ENCODE measurements around the gene S100A4.
"Not testable (repeated sequence)": the region's sequence is repeated elsewhere in the genome, so short reads cannot be mapped to it uniquely, and the experiment has no call there.

The S100A4 gene
- total RNA-seq: 201 to 270 reads per million in 2 donors

DNA sequence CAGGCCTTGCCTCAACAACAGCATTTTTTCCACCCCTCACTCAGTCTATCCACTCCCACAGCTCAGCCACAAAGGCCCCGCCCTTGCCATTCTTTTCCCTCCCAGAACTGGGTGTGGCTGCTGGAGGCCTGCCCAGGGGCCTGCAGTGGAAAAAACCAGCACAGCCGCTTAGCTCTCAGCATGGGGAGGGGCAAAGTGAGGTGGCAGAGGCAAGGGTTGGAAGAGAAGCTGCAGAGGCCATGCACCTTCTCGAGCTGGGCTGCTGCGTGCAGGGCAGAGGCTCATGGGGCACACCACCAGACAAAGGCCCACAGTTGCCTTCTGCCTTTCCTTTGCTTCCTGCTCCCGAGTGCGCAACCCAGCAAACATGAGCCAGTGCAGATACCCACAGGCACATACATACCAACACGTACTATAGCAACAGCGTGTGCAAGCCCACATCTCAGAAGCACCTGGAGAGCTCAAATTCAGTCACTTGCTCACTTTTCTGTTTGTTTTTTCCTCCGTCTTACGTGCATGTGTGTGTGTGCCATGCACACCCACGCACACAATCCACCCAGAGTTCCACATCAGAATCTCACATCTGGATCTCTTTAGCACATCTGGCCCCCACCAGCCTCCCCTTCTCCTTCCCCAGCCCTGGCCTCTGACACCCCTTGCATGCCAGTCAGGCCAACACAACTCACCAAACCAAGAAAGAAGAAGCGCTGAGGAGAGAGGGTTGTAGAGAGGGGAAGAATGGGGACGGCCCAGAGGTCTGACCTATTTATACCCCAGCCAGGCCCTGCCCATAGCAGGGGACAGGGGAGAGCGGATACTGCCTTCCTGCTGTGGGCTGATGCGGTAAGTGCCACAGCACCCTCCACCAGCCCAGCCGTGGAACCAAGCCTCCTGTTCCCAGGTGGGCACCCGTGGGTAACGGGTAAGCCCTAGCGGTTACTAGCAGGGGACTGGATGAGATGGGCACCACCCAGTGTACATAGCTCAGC is at the start of gene S100A4:
S100A4 (minus strand) TSS at position 740 of the 989 bp plus-strand sequence. CDS start 1,012 bp downstream, outside the sequence.
- DNase-seq: peak; percentile 65

DNA sequence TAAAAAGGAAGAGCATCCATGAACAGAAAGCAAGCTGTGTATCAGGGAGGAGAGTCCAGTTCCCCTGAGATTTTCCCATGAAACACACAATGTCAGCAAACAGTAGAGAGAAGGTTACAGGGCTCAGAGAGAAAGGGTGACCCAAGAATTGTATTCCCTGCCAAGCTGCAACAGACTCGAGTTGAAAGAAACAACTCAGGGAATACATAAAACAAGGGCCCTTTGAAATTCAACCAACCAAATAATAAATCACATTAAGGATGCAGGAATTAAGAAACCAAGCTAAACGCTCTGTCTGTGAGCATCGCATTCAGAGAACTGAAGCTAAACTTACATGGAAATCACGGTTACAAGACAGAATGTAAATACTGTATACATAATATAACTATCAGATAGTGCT is 47.1 kb upstream of the S100A4 start:
- no peak for DNase-seq

DNA sequence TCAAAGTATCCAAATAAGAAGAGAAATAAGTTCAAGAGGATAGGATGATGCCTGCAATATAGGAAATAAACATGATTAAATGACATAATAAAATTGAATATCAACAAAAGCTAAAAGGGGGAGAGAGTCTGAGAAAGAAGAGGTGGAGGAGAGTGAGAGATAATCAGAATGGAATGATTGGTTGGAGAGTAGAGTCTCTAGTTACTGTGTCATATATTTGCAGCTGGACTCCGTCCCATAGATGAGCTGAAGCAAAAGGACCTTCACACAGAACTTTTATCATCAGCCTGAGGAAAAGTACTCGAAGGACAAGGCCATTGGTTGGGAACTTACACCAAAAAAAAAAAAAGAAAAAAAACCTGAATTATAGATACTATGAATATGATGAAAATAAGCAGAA is 42.9 kb upstream of the S100A4 start:
- DNase-seq: no peak

DNA sequence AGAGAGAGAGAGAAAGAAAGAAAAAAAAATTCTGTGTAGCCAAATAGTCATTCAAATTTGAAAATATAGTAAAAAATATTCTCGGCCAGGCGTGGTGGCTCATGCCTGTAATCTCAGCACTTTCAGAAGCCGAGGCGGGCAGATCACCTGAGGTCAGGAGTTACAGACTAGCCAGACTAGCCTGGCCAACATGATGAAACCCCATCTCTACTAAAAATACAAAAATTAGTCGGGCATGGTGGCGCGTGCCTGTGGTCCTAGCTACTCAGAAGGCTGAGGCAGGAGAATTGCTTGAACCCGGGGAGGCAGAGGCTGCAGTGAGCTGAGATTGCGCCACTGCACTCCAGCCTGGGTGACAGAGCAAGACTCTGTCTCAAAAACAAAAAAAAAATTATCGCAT is 42.4 kb upstream of the S100A4 start:
- DNase-seq: not testable (repeated sequence)

DNA sequence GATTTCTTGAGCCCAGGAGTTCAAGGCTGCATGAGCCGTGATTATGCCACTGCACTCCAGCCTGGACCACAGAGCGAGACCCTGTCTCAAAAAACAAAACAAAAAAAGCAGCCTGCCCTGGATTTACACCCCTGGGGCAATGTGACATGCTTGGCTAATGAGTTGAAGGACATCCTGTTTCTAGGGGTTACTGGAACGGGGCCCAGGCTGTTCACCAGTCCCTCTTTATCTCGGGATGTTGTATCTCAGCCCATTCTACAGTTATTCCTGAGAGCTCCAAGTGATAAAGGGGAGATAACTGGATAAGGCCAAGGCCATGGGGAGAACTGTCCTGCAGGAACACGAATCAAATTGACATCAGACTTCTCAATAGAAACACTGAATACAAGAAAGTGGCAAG is 41.7 kb upstream of the S100A4 start:
- no peak for DNase-seq

DNA sequence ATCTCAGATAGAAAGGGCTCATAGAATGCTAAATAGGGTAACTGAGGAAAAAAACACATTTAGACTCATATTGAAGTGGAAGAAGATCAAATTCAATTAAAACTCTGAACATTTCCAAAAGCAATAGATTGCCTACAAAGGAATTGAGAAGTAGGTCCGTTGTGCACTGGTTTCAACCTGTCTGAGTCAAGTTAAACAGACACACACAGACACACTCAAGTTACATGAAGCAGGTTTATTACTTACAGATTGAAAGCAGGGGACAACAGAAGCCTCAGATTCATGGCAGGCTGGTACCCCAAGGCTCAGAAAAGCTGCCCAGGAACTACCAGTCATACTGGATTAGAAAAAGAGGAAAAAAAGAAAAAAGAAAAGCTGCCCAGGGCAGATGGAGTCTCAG is 40.7 kb upstream of the S100A4 start:
- DNase-seq: no peak

DNA sequence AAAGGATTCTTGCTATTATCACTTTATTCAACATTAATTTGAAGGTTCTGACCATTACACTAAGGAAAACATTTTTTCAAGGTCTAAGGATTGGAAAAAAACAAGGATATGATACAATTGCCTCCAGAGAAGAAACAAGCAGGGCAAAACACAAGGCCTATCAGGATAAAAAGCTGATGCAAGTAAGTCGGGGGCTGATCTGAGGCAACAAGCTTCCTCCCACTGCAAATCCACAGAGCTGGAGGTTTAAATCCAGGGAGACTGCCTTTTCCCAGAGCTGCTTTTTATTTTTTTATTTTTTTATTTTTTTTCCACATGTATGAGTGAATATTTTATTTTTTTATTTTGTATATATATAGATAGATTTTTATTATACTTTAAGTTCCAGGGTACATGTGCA is 39.4 kb upstream of the S100A4 start:
- DNase-seq: no peak

DNA sequence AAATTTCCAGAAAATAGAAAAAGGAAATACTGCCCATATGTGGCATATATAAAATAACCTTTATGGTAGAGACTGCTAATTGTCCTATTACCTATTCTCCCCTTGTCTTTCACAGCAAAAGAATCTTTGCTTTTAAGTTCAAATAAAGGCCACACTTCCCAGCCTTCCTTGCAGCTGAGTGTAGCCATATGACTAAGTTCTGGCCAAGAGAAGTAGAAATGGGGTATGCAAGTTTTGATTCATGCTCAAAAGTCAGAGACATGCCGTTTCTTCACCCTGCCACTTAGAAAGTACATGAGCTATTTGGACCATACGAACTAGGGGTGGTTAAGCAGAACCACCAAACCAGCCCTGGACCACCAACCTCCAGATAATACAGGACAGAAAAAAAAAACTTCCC is 38.4 kb upstream of the S100A4 start:
- DNase-seq: no peak

DNA sequence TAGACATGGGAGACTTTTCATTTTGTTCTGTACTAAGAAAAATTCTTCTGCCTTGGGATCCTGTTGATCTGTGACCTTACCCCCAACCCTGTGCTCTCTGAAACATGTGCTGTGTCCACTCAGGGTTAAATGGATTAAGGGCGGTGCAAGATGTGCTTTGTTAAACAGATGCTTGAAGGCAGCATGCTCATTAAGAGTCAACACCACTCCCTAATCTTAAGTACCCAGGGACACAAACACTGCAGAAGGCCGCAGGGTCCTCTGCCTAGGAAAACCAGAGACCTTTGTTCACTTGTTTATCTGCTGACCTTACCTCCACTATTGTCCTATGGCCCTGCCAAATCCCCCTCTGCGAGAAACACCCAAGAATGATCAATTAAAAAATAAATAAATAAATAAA is 37.9 kb upstream of the S100A4 start:
- DNase-seq: not testable (repeated sequence)

DNA sequence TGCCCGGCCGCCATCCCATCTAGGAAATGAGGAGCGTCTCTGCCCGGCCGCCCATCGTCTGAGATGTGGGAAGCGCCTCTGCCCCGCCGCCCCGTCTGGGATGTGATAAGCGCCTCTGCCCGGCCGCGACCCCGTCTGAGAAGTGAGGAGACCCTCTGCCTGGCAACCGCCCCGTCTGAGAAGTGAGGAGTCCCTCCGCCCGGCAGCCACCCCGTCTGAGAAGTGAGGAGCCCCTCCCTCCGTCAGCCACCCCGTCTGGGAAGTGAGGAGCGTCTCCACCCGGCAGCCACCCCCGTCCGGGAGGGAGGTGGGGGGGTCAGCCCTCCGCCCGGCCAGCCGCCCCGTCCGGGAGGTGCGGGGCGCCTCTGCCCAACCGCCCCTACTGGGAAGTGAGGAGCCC is 37.2 kb upstream of the S100A4 start:
- not testable (repeated sequence) for DNase-seq

DNA sequence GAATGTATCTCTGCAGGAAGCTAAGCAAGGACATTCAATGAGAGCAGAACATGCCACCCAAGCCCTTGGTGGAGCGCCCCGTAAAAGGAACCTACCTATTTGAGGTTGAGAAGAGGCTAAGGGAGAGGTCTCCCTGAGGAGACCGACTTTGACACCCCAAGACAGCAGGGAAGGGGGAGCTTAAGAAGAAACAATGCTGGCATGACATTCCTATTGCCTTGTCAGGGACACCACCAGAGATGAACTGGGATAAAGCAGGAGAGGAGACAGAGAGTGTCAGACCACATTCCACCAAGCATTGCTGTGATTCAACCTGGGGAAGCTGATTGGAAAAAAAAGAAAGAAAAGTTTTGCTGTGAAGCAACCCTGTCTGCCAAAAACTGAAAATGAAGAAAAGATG is 33.3 kb upstream of the S100A4 start:
- no peak for DNase-seq

DNA sequence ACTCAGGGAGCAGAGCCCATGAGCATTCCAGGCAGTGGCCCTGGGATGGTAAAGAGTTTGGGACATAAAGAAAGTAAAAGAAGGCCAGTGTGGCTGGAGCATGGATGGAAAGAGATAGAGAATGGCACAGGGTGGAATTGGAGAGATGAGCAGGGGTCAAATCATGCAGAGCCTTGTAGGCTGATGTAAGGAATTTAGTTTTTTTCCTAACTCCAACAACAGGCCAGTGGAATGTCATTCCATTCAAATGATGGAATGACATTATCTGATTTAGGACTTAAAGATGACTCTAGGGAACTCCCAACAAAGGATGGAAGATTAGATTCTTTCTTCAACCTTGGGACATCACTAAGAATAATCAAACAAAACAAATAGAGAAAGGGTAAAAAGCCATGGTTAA is 32.9 kb upstream of the S100A4 start:
- no peak for DNase-seq

DNA sequence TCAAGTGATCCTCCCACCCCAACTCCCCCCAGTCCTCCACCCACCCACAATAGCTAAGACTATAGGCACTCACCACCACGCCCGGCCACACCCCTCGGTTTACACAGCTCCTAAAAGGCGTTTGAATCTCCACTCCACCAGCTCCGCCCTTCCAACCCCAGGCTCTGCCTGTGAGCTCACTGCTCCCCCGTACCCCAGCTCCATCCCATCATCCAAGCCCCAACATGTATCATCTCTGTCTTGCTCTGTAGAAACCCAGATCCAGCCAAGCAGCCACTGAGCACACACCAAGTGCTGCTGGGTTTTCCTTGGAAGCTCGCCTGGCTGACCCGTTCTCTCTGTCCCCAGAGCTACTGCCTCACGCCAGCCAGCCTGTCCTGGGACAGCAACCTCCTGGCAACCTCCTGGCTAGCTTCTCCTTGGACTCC is 32.0 kb upstream of the S100A4 start:
- DNase-seq: no peak

DNA sequence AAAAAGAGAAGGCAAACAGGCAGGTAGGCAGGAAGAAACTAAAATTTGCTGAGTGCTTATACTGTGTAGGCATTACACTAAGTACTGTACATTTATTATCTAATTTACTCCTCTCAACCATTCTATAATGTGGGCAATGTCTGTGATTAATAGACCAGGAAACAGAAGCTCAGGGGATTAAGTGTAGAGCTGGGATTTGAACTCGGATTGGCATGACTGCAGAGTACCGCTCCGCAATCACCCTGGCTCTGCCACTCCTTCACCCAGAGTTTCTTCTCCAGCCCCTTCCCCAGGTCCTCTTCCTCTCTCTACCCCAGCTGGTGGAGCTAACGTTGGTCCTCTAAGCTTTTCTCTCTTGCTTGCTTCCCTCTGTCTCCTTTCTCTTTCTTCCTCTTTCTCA is 31.5 kb upstream of the S100A4 start:
- DNase-seq: no peak

DNA sequence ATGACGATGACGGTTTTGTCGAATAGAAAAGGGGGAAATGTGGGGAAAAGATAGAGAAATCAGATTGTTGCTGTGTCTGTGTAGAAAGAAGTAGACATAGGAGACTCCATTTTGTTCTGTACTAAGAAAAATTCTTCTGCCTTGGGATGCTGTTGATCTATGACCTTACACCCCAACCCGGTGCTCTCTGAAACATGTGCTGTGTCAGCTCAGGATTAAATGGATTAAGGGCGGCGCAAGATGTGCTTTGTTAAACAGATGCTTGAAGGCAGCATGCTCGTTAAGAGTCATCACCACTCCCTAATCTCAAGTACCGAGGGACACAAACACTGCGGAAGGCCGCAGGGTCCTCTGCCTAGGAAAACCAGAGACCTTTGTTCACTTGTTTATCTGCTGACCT is 29.9 kb upstream of the S100A4 start:
- not testable (repeated sequence) for DNase-seq

DNA sequence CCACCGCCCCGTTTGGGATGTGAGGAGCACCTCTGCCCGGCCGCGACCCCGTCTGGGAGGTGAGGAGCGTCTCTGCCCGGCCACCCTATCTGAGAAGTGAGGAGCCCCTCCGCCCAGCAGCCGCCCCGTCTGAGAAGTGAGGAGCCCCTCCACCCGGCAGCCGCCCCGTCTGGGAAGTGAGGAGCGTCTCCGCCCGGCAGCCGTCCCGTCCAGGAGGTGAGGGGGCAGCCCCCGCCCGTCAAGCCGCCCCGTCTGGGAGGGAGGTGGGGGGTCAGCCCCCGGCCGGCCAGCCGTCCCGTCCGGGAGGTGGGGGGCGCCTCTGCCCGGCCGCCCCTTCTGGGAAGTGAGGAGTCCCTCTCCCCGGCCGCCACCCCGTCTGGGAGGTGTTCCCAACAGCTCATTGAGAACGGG is 29.5 kb upstream of the S100A4 start:
- DNase-seq: not testable (repeated sequence)

DNA sequence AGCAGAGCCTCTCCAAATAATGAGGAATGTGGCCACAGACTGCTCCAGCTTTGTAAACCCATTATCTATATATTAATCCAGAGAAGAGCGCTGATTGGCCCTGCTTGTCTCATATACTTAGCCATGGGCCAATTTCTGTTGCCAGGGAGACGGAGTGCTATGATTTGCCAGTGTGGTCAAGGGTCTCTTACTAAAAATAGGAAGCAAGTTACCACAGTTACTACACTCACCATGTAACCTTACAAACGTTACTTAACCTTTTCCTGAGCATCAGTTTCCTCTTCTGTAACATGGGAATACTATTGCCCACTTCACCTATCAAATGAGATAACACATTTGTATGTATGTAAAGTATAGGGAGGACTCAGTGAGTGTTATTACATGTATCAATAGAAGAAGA is 27.7 kb upstream of the S100A4 start:
- DNase-seq: no peak

DNA sequence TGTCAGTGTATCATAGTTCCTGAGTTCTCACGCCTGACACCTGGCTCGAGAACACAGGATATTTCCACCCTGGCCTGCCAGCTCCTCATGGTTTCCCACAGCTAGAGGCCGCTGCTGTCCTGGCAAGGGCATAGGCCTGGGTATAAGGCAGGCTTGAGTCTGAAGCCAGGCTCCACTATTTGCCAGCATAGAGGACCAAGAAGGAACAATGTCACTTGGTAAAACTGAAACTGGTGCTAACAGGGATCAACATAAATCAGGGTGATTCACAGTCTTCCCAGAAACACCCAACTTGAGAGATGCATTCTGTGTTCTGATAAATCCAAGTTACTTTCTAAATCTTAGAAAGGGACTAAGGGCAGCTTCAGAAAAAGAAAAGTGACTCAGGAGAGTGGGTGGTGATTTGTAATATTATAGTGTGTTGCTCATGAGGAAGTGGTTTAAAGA is 27.0 kb upstream of the S100A4 start:
- DNase-seq: no peak

DNA sequence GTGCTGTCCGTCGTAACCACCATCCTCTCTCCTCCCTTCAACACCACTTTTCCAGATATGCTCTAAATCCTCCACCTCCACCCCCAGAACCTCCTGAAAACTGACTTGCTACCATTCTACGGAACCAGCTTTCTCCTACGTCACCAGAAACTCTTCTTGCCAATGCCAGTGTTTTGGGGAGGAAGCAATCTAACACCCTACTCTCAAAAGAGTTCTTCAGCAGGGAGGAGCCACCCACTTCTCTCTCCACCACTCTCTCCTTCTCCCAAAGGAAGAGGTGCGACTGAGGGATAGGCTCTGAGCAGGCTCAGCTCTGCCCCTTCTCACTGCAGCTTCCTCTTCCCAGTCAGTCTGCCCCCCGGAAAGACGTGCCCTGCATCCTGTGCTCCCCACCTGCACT is 26.1 kb upstream of the S100A4 start:
- no peak for DNase-seq

DNA sequence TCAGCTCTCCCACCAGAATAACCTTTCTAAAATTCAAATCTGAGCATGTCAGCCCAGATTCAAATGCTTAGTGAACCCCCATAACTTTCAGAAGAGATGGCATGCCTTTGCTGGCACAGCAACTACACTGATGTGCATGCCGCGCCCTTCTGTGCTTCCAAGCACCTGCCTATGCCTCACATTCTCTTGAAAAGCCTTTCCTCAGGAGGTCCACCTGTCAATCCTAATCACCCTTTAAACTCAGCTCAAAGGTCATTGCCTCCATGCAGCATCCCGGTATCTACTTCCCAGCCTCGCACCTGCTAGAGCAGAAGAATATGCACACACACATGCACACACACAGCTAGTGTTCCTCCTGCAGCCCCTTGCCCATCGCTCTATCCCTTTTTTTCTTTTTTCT is 25.3 kb upstream of the S100A4 start:
- no peak for DNase-seq

DNA sequence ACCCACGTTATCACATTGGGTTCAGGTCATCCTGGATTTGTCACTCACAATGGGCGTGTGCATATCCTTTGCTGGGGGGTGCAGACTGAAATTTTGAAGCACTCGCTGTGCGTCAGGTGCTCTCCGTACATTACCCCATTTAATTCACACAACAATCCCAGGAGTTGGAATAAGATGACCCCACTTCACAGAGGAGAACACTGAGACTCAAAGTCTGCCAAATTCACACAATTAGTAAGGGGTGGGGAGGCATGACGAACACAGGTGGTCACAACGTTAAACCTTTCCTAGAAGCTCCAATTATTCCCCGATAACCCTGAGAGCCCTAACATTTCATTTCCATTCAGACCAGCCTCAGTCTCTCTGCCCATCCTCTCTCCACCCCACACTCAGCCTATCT is 23.9 kb upstream of the S100A4 start:
- DNase-seq: no peak

DNA sequence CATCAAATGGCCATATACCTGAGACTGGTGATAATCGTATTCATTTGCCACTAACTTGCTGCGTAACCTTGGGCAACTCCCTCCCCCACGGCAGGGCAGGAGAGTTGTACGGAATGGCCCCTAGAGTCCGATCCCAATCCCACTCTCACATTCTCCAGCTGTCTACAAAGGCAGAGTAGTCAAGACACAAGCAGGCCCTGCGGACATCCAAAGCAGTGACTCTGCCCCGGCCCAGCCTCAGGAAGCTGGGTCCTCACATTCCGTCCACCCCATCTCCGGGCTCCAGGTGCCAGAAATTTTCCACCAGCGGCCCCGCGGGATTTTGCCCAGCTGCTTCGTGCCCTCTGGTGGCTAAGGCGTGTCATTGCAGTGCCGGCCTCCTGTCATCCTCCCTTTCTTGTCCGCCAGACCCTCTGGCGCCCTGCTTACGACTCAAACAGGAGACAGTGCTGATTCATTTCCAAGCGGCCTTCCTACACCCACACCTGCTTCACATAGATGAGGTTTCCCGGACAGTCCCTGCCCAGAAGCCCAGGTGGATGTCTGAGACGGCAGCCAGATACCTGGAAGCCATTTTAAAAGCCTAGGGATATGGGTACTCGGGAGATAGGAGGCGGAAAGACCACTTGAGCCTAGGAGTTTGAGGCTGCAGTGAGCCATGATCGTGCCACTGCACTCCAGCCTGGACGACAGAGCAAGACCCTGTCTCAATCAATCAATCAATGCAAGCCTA is 22.9 kb upstream of the S100A4 start:
- DNase-seq: peak; percentile 77

DNA sequence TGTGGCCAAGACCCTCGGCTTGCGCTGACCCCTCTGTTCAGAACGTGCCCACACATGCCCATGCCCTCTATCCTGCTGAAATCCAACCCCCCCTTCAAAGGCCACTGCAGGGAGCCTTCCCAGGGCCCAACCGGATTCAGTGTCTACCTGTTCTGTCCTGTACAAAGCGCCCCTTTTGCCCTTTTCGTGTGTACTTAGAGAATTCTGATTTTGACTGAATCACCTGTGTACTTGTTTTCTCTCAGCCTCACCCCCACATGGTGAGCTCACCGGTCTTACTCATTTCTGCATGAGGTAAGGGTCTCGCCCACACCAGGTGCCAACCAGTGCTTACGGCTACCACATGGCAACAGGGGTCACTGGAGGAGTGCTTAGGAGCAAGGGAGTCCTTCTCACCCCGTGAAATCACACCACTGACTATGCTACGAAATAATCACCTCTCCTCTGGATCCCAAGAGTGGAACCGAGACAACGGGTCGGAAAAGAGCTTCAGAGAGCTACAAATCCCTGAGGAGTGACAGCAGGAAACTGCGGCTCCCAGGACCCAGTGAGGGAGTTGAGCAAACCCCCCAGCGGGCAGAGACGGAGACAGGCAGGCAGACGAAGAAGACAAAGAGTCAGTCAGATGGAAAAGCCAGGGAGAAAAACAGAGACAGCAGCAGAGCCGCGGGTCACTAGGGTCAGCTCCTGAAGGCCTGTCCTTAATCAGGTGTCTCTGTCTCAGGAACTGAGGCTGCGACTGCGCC is 22.2 kb upstream of the S100A4 start:
- no peak for DNase-seq

Data from T-helper 9 cell (primary cell).